HEK293T (cell line): ENCODE measurements around the gene MYL3.

Source experiments
- BHLHE40 ChIP-seq: fragments of 450-650 bp; IDR thresholded peaks from 2 replicates; pipeline ENCODE4 v1.6.1; 2016; ENCODE audit warnings: mild to moderate bottlenecking, moderate library complexity, borderline replicate concordance
- ELF4 ChIP-seq: fragments of 450-650 bp; IDR thresholded peaks from 2 replicates; pipeline ENCODE4 v1.6.1; 2017; ENCODE audit warnings: antibody characterized with exemption
- FOXA1 ChIP-seq: fragments of 450-650 bp; IDR thresholded peaks from 2 replicates; pipeline ENCODE4 v1.6.1; 2016; ENCODE audit warnings: mild to moderate bottlenecking
- FOXK2 ChIP-seq: fragments of 450-650 bp; IDR thresholded peaks from 2 replicates; pipeline ENCODE4 v1.6.1; 2016; ENCODE audit warnings: mild to moderate bottlenecking
- FOXM1 ChIP-seq: fragments of 450-650 bp; IDR thresholded peaks from 2 replicates; pipeline ENCODE4 v1.6.1; 2017; ENCODE audit warnings: mild to moderate bottlenecking, borderline replicate concordance
- SUZ12 ChIP-seq: fragments of 450-650 bp; IDR thresholded peaks from 2 replicates; pipeline ENCODE4 v1.6.1; 2016; ENCODE audit warnings: mild to moderate bottlenecking
- TARDBP ChIP-seq: fragments of 450-650 bp; IDR thresholded peaks from 2 replicates; pipeline ENCODE4 v1.6.1; 2016
- ZNF384 ChIP-seq: fragments of 450-650 bp; IDR thresholded peaks from 2 replicates; pipeline ENCODE4 v1.6.1; 2016
- TF ChIP-seq, protein P1 (sequence below): fragments of 450-650 bp; IDR thresholded peaks from 2 replicates; pipeline ENCODE4 v1.6.1; 2016

DNA sequence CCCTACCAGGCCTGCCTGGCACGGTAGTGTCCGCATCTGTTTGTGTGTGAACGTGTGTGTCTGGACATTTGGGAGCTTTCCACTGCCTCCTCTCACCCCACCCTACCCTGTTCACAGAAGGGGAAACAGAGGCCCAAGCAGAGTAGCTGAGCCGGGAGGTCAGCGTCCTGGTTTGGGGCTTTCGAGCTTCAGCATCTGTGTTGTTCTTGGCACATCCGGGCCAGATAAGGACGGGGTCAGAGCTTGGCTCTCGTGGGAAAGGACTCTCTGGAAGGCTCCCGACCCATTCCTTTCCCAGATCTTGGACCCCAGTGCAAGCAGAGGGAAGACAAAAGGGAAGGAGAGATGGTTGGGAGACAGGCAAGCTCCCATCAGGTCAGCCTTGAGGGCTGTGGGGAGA, 8.0 kb upstream of the MYL3 start:
- TF ChIP-seq FOXM1 (no peak), BHLHE40 (no peak), SUZ12 (no peak), FOXK2 (no peak), FOXA1 (no peak), TARDBP (no peak), ELF4 (no peak), ZNF384 (no peak)
- TF ChIP-seq, protein P1, sequence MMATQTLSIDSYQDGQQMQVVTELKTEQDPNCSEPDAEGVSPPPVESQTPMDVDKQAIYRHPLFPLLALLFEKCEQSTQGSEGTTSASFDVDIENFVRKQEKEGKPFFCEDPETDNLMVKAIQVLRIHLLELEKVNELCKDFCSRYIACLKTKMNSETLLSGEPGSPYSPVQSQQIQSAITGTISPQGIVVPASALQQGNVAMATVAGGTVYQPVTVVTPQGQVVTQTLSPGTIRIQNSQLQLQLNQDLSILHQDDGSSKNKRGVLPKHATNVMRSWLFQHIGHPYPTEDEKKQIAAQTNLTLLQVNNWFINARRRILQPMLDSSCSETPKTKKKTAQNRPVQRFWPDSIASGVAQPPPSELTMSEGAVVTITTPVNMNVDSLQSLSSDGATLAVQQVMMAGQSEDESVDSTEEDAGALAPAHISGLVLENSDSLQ: no peak
